CD4-positive, alpha-beta memory T cell (primary cell): Measurements from ENCODE around the gene OTOP2. TPM values are rescaled to one million over a fixed set of nuclear protein-coding genes. Genes with fewer than 3 reads are reported as not detected.

Source experiments
- CTCF ChIA-PET: fragments of 350-600 bp; sonication (Branson Sonifier 250); formaldehyde crosslinking; loops from one replicate; lab custom pipeline; 2021; ENCODE audit warnings: inconsistent platforms; ENCODE audit not compliant: partially characterized antibody; lab: Charles Lee
- POLR2A ChIA-PET: fragments of 350-600 bp; sonication (Branson Sonifier 250); formaldehyde crosslinking; loops from one replicate; lab custom pipeline; 2021; ENCODE audit not compliant: partially characterized antibody; lab: Charles Lee
- DNase-seq, 5 donors: peaks; one replicate each; pipeline versions ENCODE4 v3.0.0 to v3.0.0-alpha.2; 2020 to 2022; ENCODE audit warnings: mixed read lengths in 1 of 5
- H3K27ac ChIP-seq: one replicate; pipeline ENCODE4 v1.7.0; 2013; ENCODE audit warnings: low read depth, low read length
- H3K27me3 ChIP-seq: 2 replicates; pipeline ENCODE4 v1.7.0; 2013; ENCODE audit warnings: mild to moderate bottlenecking, low read length, moderate library complexity; ENCODE audit not compliant: insufficient read depth
- H3K36me3 ChIP-seq: 2 replicates; pipeline ENCODE4 v1.7.0; 2013; ENCODE audit warnings: mild to moderate bottlenecking, low read length, moderate library complexity; ENCODE audit not compliant: insufficient read depth
- H3K4me1 ChIP-seq: 2 replicates; pipeline ENCODE4 v1.7.0; 2013; ENCODE audit warnings: mild to moderate bottlenecking, low read length, moderate library complexity; ENCODE audit not compliant: insufficient read depth
- H3K4me3 ChIP-seq, 2 donors: one replicate each; pipeline ENCODE4 v1.7.0; 2013; ENCODE audit warnings: low read length in 2 of 2, mild to moderate bottlenecking in 1 of 2
- H3K9me3 ChIP-seq, 2 donors: one replicate each; pipeline ENCODE4 v1.7.0; 2013; ENCODE audit warnings: low read length in 2 of 2, control low read depth in 1 of 2; ENCODE audit not compliant: control insufficient read depth in 1 of 2
- H3K27ac Mint-ChIP-seq, 7 donors: one replicate each; pipeline ENCODE4 v1.8.0; 2020 to 2021; ENCODE audit warnings: mixed read lengths in 7 of 7, mild to moderate bottlenecking in 6 of 7, inconsistent platforms in 3 of 7, moderate library complexity in 3 of 7
- H3K27me3 Mint-ChIP-seq, 2 donors: one replicate each; pipeline ENCODE4 v1.8.0; 2020 to 2021; ENCODE audit warnings: mixed read lengths in 2 of 2
- H3K36me3 Mint-ChIP-seq, 2 donors: one replicate each; pipeline ENCODE4 v1.8.0; 2020 to 2021; ENCODE audit warnings: mixed read lengths in 2 of 2, inconsistent platforms in 1 of 2, mild to moderate bottlenecking in 1 of 2
- H3K4me1 Mint-ChIP-seq, 4 donors: one replicate each; pipeline ENCODE4 v1.8.0; 2020 to 2021; ENCODE audit warnings: mixed read lengths in 4 of 4, mild to moderate bottlenecking in 1 of 4
- H3K4me3 Mint-ChIP-seq, 8 donors: one replicate each; pipeline ENCODE4 v1.8.0; 2020 to 2021; ENCODE audit warnings: mixed read lengths in 8 of 8, mild to moderate bottlenecking in 7 of 8, moderate library complexity in 6 of 8, inconsistent platforms in 3 of 8
- H3K9me3 Mint-ChIP-seq, 8 donors: one replicate each; pipeline ENCODE4 v1.8.0; 2020 to 2021; ENCODE audit warnings: mixed read lengths in 8 of 8, mild to moderate bottlenecking in 5 of 8, inconsistent platforms in 3 of 8, moderate library complexity in 1 of 8
- intact Hi-C: fragments of 100-400 bp; cut with micrococcal nuclease; formaldehyde crosslinking; loops from one replicate; pipeline ENCODE4 v1.15.1; 2023
- polyA plus RNA-seq, 2 donors: library from polyadenylated mRNA; unstranded; fragments of 300-500 nt; fragmentation: Illumina TruSeq; gene quantifications; one replicate each; pipeline ENCODE4 v1.2.3, GENCODE V29; 2021
- total RNA-seq, 2 experiments: library from RNA; stranded (reverse); gene quantifications; one replicate each; pipeline ENCODE4 v1.2.3, GENCODE V29; 2021

Gene OTOP2
- total and polyA plus RNA-seq, 4 experiments from 2014 or later: not detected

DNA sequence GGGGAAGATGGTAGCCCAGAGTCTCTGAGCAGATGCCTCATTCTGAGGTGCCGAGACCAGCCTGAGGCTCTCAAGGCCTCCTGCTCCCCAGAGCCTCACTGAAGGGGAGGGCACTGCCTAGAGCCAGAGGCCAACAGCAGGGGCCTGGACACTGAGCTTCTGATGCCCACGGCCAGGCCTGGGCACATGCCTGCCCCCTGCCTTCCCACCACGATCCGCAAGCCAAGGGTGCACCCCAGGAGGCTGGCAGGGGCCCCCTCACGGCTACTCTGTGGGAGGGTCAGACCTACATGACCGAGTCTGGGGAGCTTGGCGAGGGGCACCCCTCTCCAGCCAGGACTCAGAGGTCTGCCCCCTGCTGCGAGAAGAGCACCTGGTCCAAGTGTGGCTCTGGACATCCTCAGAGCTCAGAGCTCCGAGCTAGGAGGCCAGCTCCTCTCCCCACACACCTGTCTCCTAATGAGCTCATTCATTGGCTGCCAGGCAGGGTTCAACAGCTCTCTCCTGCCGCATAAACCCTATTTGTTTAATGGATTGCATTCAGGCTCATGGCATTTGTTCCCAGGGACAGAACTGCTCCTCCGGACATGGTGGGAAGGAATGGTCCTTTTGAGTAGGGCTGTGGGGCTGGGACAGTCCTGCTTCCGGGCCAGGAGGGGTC, 25.5 kb downstream of the OTOP2 start:
- intact Hi-C loops: no loop called here
- POLR2A ChIA-PET: no interaction called here
- no peaks in the 10 kb centered on the region for H3K4me1 ChIP-seq
- DNase-seq: no peak
- H3K27me3 Mint-ChIP-seq: peaks cover 0 to 6% of the 10 kb centered on the region in 2 donors
- H3K27me3 ChIP-seq: no peaks in the 10 kb centered on the region
- H3K4me3 ChIP-seq: no peak overlapping the region
- H3K4me3 Mint-ChIP-seq: peak overlapping the region in 1 of 8 donors; percentile 6
- H3K4me1 Mint-ChIP-seq: no peaks in the 10 kb centered on the region
- no peaks in the 10 kb centered on the region for H3K9me3 Mint-ChIP-seq
- no peaks in the 10 kb centered on the region for H3K36me3 ChIP-seq
- no peaks in the 10 kb centered on the region for H3K36me3 Mint-ChIP-seq
- no peak overlapping the region for H3K27ac ChIP-seq
- H3K27ac Mint-ChIP-seq: no peak overlapping the region
- CTCF ChIA-PET: interaction anchor here (0.8 to 2.3 kb wide), 2 partner anchors 9 to 12 kb away, joined by 3 to 10 read pairs; no protein-coding TSS in a partner anchor
- no peaks in the 10 kb centered on the region for H3K9me3 ChIP-seq

DNA sequence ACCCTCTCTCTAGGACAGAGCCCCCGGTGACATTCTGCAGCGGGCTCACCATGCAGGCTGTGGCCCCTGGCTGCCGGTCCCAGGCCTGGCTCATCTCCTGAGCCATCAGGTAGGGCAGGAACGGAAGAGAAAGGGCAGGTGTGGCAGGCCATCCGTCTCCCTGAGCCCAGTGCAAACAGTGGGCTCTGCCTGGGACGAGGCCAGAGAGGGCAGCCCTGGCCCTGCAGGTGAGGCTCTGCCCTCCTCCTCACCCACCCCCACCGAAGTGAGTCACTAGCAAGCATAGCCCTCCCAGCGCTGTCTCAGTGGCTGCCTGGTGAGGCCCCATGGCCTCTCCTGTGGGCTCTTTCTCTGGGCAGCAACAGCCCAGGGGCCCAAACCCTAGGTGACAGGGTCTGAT, 26.1 kb downstream of the OTOP2 start:
- no peaks in the 10 kb centered on the region for H3K4me1 ChIP-seq
- CTCF ChIA-PET: interaction anchor here (2.3 kb wide), 2 partner anchors 8 to 11 kb away, joined by 9 to 10 read pairs; no protein-coding TSS in a partner anchor
- H3K4me3 ChIP-seq: no peak overlapping the region
- Mint-ChIP-seq H3K36me3 (no peaks in the 10 kb centered on the region), H3K4me3 (peak overlapping the region in 1 of 8 donors; percentile 6), H3K4me1 (no peaks in the 10 kb centered on the region), H3K27me3 (peaks cover 0 to 4% of the 10 kb centered on the region in 2 donors), H3K9me3 (no peaks in the 10 kb centered on the region), H3K27ac (no peak overlapping the region)
- no peak for DNase-seq
- H3K9me3 ChIP-seq: no peaks in the 10 kb centered on the region
- POLR2A ChIA-PET: no interaction called here
- no peaks in the 10 kb centered on the region for H3K36me3 ChIP-seq
- H3K27ac ChIP-seq: no peak overlapping the region
- H3K27me3 ChIP-seq: no peaks in the 10 kb centered on the region
- intact Hi-C loops: no loop called here

- Mint-ChIP-seq H3K36me3 (no peaks in the 10 kb centered on the region), H3K27ac (no peak overlapping the region), H3K9me3 (no peaks in the 10 kb centered on the region), H3K4me1 (no peaks in the 10 kb centered on the region), H3K27me3 (no peaks in the 10 kb centered on the region), H3K4me3 (no peak overlapping the region)
- no peaks in the 10 kb centered on the region for H3K4me1 ChIP-seq
- no peaks in the 10 kb centered on the region for H3K36me3 ChIP-seq
- no peaks in the 10 kb centered on the region for H3K9me3 ChIP-seq
- CTCF ChIA-PET: interaction anchor here (2.3 kb wide), 1 partner anchor 10 kb away, joined by 9 read pairs; no protein-coding TSS in a partner anchor
- H3K4me3 ChIP-seq: no peak overlapping the region
- H3K27ac ChIP-seq: no peak overlapping the region
- intact Hi-C loops: no loop called here
- no peaks in the 10 kb centered on the region for H3K27me3 ChIP-seq
- POLR2A ChIA-PET: no interaction called here
- no peak for DNase-seq
Observed at GRCh38 chr17:74951065-74951464, 27.0 kb downstream of the OTOP2 start.

GRCh38 chr17:74951680-74952421, 27.8 kb downstream of the OTOP2 start:
- H3K27ac Mint-ChIP-seq: no peak overlapping the region
- Histone ChIP-seq H3K36me3 (no peaks in the 10 kb centered on the region), H3K9me3 (no peaks in the 10 kb centered on the region), H3K27ac (no peak overlapping the region), H3K4me1 (no peaks in the 10 kb centered on the region), H3K27me3 (no peaks in the 10 kb centered on the region), H3K4me3 (no peak overlapping the region)
- no peaks in the 10 kb centered on the region for H3K9me3 Mint-ChIP-seq
- no peaks in the 10 kb centered on the region for H3K36me3 Mint-ChIP-seq
- intact Hi-C loops: no loop called here
- H3K4me3 Mint-ChIP-seq: no peak overlapping the region
- ChIA-PET CTCF (interaction anchor here (2.3 kb wide), 1 partner anchor 9 kb away, joined by 9 read pairs; no protein-coding TSS in a partner anchor), POLR2A (no interaction called here)
- no peaks in the 10 kb centered on the region for H3K27me3 Mint-ChIP-seq
- no peaks in the 10 kb centered on the region for H3K4me1 Mint-ChIP-seq
- DNase-seq: no peak

- H3K4me1 Mint-ChIP-seq: no peaks in the 10 kb centered on the region
- POLR2A ChIA-PET: no interaction called here
Observed at GRCh38 chr17:74952431-74953133, 28.5 kb downstream of the OTOP2 start.

DNA sequence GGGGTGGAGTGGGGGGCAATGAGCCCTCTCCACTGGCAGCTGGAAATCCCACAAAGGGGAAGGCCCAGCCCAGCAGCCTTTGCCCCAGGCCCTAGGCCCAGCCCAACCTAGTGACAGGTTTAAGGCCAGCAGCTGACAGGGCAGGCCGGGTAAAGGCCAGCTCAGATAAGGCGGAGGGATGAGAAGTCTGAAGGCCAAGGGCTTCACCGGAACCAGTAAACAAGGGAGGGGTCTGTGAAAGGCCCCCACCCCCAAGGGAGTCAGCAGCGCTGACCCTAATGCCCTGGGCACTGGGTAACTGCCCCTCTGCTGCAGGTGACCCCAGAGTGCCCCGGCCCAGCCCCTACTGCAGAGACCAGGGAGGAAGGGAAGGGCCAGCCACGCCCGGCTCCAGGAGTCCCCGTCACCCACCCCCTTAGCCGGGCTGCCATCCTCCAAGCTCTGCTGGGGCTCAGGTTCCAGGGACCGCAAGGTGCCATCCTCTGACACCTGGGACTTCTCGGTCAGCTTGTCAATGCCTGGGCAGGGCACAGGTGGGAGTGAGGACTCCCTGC, 29.1 kb downstream of the OTOP2 start:
- DNase-seq: no peak
- Histone ChIP-seq H3K27ac (no peak overlapping the region), H3K4me3 (no peak overlapping the region), H3K36me3 (no peaks in the 10 kb centered on the region), H3K27me3 (no peaks in the 10 kb centered on the region), H3K4me1 (no peaks in the 10 kb centered on the region), H3K9me3 (no peaks in the 10 kb centered on the region)
- H3K9me3 Mint-ChIP-seq: no peaks in the 10 kb centered on the region
- CTCF ChIA-PET: no interaction called here
- POLR2A ChIA-PET: no interaction called here
- intact Hi-C loops: no loop called here
- no peaks in the 10 kb centered on the region for H3K27me3 Mint-ChIP-seq
- H3K27ac Mint-ChIP-seq: no peak overlapping the region
- H3K36me3 Mint-ChIP-seq: no peaks in the 10 kb centered on the region
- H3K4me3 Mint-ChIP-seq: no peak overlapping the region
- peaks cover 0 to 5% (median 1%) of the 10 kb centered on the region in 4 donors for H3K4me1 Mint-ChIP-seq

More at GRCh38 chr17:74952431-74953133, 28.5 kb downstream of the OTOP2 start:
- intact Hi-C loops: no loop called here
- H3K9me3 ChIP-seq: no peaks in the 10 kb centered on the region
- CTCF ChIA-PET: interaction anchor here (2.3 kb wide), 1 partner anchor 8 kb away, joined by 9 read pairs; no protein-coding TSS in a partner anchor
- Mint-ChIP-seq H3K27ac (no peak overlapping the region), H3K4me3 (no peak overlapping the region), H3K9me3 (no peaks in the 10 kb centered on the region), H3K36me3 (no peaks in the 10 kb centered on the region), H3K27me3 (no peaks in the 10 kb centered on the region)
- no peaks in the 10 kb centered on the region for H3K4me1 ChIP-seq
- DNase-seq: no peak
- no peak overlapping the region for H3K27ac ChIP-seq
- no peaks in the 10 kb centered on the region for H3K27me3 ChIP-seq
- no peaks in the 10 kb centered on the region for H3K36me3 ChIP-seq
- no peak overlapping the region for H3K4me3 ChIP-seq

- no peaks in the 10 kb centered on the region for H3K4me1 ChIP-seq
- H3K36me3 ChIP-seq: no peaks in the 10 kb centered on the region
- ChIA-PET POLR2A (no interaction called here), CTCF (interaction anchor here (1.7 kb wide), 1 partner anchor 160 kb away, joined by 5 read pairs; no protein-coding TSS in a partner anchor)
- Mint-ChIP-seq H3K9me3 (no peaks in the 10 kb centered on the region), H3K27ac (no peak overlapping the region), H3K27me3 (no peaks in the 10 kb centered on the region), H3K4me1 (peaks cover 0 to 6% (median 1%) of the 10 kb centered on the region in 4 donors), H3K4me3 (no peak overlapping the region), H3K36me3 (no peaks in the 10 kb centered on the region)
- no peaks in the 10 kb centered on the region for H3K9me3 ChIP-seq
- no peak overlapping the region for H3K4me3 ChIP-seq
- DNase-seq: no peak
- H3K27me3 ChIP-seq: no peaks in the 10 kb centered on the region
- intact Hi-C loops: no loop called here
- H3K27ac ChIP-seq: no peak overlapping the region
Observed at GRCh38 chr17:74954115-74954514, 30.0 kb downstream of the OTOP2 start.
